HG03025 (cell line): ENCODE results near the gene KRT80.

Source experiments
- ATAC-seq: cut with Tn5 transposase; IDR thresholded peaks from one replicate; pipeline ENCODE4 v1.9.1; 2021; ENCODE audit warnings: mild to moderate bottlenecking, moderate library complexity; ENCODE audit not compliant: unreplicated experiment, low FRiP score

Gene KRT80

DNA sequence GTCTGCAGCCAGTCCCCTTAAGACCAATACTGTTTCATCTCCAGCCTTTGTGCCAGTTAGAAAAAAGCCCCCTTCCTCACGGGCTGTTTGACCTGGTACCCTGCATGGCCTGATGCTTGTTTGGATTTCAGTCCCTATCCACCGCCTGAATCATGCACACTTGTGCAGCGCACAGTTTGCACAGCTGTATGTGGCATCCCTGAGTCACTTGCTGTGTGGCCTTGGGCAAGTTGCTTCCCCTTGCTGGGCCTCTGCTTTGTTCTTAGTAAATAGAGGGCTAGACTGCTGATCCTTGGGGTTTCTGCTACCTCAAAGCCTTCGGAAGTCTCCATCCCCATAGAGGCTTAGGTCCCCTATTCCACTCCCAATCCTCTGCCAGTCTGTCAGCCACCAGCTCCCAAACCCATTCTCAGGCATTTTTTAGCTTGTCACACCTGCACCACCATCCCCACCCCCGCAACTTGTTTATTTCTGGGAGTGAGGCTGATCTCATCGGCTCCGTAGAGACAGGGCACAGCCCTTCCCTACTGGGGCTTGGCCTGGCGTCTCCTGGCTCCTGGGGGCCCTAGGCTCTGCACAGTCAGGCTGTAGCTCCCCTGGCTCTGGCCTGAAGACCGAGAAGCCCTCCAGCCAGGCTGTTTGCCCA, 8.8 kb downstream of the KRT80 start:
- no peak for ATAC-seq

- no peak for ATAC-seq
Observed at GRCh38 chr12:52182384-52182783, 9.4 kb downstream of the KRT80 start.

DNA sequence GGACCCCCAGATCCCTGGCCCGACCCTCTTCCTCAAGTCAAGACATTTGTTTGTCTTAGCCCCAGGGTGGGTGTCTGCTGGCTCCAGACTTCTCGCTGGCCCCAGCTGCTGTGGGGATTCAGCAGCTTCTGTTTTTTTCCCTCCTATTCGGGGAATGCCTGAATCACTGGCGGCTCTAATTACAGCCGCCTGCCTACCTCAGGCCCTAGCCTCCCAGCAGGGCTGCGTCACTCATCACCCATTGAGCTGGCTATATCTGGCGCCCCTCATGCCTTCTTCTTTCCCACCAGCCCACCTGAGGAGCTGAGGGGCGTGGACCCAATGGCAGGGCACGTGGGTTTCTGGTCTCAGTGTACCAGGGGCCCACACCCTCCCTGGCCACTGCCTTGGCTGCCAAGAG, 10.1 kb downstream of the KRT80 start:
- no peak for ATAC-seq

DNA sequence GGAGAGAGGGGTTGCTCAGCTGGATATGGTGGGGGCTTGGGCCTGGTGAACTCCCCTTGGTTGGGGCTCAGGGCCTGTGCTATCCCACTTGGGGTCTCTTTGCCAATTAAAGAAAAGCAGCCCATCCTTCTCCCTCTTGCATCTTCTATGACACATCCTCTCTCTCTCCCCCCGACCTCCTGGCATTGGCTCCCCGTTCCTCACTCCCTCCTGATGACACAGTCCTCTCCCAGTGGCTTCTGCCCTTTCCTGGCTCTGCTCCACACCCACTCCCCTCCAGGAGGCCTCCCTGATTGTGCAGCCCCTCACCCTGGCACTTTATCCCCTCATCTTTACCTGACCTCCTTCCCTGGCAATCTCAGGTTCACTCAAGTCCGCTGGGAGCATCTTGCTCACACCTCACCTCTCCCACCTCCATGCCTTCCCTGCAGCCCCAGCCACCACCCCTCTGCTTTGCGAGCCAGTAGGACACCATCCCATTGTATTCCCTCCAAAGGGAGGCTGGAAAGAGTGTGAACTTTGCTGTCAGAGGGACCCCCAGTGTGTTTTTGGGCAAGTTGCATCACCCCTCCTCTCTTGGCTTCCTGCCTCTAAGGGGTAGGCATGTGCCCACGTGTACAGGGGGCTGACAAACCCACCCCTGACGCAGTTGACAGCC, 10.7 kb downstream of the KRT80 start:
- no peak for ATAC-seq

DNA sequence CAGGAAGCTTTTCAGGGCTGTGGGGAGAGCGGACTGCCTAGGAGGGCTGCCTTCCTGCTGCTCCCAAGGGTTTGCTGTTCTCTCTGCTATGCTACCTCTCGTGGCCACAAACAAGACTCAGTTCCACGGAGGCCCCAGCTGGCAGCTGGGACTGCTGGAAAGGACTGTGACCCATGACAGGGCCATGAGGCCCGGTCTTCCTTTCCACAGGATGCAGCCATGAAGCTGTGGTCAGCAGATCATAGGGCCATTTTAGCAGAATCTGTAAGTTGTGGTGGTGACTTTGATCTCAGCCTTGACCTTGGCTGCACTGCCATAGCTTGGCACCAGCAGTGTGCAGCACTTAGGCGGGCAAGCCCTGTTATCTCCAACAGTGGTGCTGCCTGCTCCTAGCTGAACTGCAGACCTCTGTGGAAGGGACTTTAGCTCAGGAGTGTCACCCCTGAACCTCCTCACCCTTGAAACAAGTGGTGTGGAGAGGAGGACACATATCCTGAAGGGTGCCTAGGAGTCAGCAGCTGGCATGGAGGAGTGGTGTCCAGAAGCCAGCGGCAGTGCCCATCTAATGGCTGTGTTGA, 12.3 kb downstream of the KRT80 start:
- ATAC-seq = no peak

GRCh38 chr12:52178984-52179383, 12.8 kb downstream of the KRT80 start:
- no peak for ATAC-seq

DNA sequence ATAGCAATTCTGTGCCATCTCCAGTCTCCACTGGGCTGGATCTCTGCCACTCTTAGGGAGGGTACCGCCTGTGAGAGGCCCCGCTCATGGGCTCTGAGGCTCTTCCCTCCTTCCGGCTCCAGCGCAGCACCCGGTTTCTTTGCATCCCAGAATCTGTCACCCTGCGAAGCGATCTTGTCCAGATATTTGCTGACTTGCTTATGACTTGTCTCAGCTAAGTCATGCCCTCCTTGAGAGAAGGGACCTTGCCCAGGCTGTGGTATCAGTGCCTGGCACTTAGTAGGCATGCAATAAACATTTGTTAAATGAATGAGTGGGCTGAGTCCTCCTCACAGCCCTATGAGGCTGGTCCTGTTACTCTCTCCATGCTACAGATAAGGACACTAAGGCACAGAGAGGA, 13.4 kb downstream of the KRT80 start:
- no peak for ATAC-seq

DNA sequence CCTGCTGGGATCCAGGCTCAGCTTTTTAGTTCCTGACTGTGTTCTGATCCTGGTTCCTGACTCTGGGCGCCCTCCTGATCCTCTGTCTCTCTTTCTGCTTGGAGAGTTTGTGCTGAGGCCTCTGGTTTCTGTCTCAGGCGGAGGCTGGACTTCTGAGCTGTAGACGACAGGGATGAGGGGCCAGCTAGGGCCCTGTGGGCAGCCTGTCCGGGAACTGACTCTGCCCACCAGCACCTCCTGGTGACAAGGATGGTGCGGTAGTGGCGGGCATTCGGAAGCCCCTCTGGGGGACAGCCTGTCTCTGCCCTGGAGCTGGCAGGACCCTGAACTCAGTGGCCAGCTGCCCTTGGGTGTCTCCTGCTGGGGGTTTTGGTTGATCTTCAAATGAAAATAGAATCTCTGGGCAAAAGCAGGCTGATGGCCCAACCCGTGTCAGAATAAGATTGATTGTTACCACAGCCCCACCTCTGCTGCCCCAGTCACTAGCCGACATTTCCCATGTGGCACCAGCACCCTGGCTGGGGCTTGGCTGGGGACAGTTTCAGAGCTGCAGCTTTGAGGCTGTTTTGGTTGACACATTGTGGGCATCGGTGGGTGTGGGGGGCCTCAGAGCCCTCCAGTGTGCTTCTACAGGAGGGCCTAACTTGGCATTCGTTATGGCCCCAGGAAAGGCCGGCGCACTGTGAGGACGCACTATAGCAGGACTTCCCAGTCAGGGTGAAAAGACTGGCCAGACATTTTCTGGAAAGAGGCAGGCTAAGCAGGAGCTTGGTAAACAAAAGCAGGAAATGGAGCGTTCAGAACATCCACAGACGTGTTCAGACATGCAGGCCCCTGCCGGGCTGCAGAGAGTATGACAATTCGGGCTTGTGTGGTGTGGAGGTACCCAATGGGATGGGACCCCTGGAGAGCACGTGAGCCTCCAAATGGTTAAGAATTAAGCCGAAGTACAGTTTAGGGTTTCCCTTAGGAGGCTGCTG, 16.2 kb downstream of the KRT80 start:
- no peak for ATAC-seq

DNA sequence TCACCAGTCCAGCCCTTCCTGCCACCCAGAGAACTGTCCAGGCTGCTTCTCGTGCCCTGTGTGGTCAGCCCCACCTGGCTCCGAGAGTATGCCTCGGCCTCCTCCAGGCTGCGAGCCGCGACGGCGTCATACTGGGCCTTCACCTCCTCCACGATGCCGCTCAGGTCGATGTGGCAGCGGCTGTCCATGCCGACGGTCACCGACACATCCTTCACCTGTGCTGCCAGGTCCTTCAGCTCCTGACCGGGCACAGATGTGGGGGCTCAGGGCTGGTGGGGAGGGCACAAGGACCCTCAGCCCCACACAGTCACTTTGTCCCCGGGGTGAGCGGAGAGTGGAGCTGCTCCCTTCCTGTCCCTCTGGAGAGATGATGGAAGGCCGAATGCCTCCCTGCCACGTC, 18.3 kb downstream of the KRT80 start:
- ATAC-seq = no peak

DNA sequence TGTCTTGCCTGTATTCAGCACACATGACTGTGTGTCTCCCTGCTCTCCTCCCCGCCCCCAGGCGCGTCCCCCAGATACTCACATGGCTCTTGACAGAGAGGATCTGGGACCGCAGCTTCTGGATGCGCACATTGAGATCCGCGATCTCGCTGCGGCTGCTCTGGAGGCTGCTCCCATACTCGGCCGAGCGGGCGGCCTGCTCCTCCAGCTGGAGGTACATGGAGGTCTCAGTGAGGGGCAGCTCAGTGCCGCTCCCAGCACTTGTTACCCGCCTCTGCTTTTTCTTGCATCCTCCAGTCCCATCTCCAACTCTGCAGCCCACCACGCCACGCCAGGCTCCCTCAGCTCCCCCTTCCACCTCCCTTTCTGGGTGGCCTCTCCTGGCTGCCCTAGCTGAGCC, 18.9 kb downstream of the KRT80 start:
- ATAC-seq = no peak

GRCh38 chr12:52171950-52172512, 19.8 kb downstream of the KRT80 start:
- no peak for ATAC-seq

DNA sequence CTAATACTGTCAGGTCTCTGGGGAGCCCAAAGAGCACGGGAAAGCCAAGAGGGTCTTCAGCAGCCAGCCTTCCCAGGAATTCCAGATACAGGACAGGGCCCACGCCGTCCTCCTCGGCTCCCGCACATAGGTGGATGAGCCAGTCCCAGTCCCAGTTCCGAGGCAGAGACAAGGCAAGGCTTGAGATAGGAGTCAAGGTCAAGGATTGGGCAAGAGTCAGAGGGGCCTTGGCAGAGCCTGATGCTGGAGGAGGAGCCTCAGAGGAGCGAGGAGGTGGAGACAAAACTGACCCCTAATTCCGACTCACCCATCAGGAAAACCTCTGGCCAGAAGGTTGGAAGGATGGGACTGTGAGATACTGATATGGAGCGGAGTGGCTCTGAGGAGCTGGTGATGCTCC, 21.0 kb downstream of the KRT80 start:
- ATAC-seq = no peak

DNA sequence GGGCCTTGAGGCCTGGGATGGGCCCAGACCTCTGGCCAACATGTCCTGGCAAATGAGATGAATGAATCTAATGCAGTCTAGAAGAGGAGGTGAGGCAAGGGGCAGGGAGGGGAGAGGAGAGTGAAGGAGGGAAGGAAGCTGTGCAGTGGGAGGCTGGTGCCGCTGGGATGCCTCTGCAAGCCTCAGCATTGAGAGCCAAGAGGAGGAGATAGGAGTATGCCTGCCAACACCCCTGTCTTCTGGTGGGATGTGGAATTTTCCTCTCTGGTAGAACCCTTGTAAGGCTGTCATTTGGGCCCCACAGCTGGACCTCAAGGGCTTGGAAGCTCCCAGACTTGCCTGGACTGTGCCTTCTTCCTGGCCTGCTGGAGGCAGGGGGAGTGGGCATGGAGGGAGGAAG, 21.9 kb downstream of the KRT80 start:
- ATAC-seq = no peak

DNA sequence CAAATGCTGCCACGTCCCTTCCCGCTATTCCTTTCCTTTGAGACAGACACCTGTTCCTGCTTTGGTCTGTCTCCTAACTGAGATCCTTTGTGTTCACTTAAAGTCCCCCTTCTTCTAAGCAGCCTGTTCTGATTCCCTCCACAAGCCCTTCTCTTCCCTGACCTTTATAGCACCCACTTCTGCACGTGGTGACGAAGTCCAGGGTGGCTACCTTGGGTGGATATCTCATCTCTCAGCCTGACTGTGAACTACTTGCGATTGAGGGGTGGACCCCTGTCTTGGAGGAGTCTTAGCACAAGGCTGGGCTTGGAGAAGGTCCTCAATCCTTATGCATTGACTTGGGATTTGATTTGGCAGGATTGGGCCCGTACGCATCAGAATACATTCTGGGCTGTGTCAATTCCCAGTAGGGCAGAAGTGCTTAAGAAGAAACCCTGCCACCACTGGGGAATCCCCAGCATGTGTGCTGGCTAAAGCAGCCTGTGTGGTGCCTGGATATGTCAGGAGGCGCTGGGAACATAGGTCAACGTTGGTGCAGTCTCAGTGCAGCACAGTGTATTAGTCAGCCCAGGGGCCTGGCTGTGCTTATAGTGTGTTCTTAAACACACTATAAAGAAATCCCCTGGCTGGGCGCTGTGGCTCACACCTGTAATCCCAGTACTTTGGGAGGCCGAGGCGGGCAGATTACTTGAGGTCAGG, 23.6 kb downstream of the KRT80 start:
- ATAC-seq = no peak

- ATAC-seq = no peak
Observed at GRCh38 chr12:52167526-52167925, 24.3 kb downstream of the KRT80 start.

GRCh38 chr12:52166672-52167071, 25.1 kb downstream of the KRT80 start:
- no peak for ATAC-seq

DNA sequence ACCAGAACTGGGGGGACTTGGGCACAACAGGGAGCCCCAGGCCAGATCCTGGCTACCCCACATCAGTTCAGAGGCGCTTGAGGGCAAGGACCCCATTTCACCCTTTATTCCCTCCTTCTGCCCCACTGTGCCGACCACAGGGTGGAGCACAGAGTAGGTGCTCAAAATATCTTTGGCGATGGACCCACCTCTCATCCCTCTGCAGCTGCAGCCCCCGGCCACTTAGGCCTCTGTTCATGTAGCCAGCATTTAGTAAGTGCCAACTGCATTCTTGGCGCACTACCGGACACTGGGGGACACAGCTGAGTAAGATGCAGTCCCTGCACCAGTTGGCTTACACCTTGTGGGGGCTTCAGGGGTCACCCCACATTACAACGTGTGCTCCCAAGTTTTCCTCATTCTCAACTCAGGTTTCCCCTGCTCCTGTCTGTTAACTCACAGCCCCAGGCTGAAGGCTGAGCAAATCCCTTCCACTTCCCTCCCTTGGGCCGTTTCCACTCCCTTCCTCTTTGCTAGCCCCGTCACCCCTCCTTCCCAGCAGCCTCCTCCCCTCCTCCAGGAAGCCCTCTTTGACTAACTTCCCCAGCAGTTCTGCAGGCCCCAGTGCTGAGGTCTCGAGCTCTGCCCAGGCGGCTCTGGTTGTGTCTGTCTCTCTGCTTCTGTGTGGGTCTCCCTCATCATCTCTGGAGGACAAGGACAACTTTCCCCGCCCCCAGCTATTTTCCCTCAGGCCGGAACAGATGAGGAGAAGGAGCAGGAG, 26.5 kb downstream of the KRT80 start:
- no peak for ATAC-seq

GRCh38 chr12:52164624-52165023, 27.2 kb downstream of the KRT80 start:
- ATAC-seq = no peak

DNA sequence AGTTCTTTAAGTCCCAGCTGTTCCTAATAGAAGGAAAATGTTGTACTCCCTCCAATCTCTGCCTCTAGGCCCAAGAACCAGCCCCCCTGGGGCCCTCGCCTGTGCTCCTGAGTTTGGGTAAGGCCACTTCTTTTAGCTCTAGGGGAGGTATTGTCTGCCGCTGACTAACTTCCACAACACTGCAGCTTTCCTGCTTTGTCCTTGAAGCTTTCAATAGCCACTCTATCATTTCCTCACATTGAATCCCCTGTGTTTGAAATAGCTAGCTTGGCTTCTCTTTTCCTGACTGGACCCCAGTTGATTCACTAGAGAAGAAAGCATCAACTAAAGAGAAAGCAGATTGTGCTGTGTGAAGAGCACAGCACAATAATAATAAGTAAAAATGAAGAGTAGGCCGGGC, 28.8 kb downstream of the KRT80 start:
- no peak for ATAC-seq
